OCI-LY7 (cell line): ENCODE data around the gene DALRD3. TPM values are rescaled to one million over a fixed set of nuclear protein-coding genes. Genes with fewer than 3 reads are reported as not detected.

Experiments used
- BruUV-seq: library from RNA; stranded (reverse); fragments of 400-500 nt; replicated peaks from 2 replicates; lab custom pipeline; 2021; lab: Mats Ljungman, UMichigan
- CTCF ChIA-PET: fragments of 300-600 bp; sonication (Branson Sonifier 250); formaldehyde crosslinking; loops from one replicate; lab custom pipeline; 2022; ENCODE audit warnings: antibody characterized with exemption; ENCODE audit not compliant: unreplicated experiment; lab: Charles Lee
- POLR2A ChIA-PET: fragments of 300-600 bp; sonication (Branson Sonifier 250); formaldehyde crosslinking; loops from one replicate; lab custom pipeline; 2022; ENCODE audit warnings: antibody characterized with exemption; lab: Charles Lee
- DNase-seq: peaks from one replicate; pipeline ENCODE4 v3.0.0-alpha.2; 2015; ENCODE audit warnings: low spot score
- H2AFZ ChIP-seq: fragments of 200-600 bp; sonication (generic), shearing (Covaris generic); 2 replicates; pipeline ENCODE4 v1.6.1; 2014; ENCODE audit warnings: mild to moderate bottlenecking, antibody characterized with exemption, low read length, moderate library complexity
- H3K27ac ChIP-seq: fragments of 200-600 bp; sonication (generic); 2 replicates; pipeline ENCODE4 v1.5.1; 2014; ENCODE audit warnings: mixed run types, low read depth, mild to moderate bottlenecking, moderate library complexity, low read length, inconsistent platforms; ENCODE audit not compliant: poor library complexity, severe bottlenecking
- H3K36me3 ChIP-seq: fragments of 200-600 bp; sonication (generic); 2 replicates; pipeline ENCODE4 v1.6.1; 2014; ENCODE audit warnings: mild to moderate bottlenecking, antibody characterized with exemption, low read length, moderate library complexity, mixed read lengths; ENCODE audit not compliant: insufficient read depth
- H3K4me1 ChIP-seq: fragments of 200-600 bp; sonication (generic); 2 replicates; pipeline ENCODE4 v1.5.1; 2014; ENCODE audit warnings: mild to moderate bottlenecking, low read length; ENCODE audit not compliant: insufficient read depth, poor library complexity, severe bottlenecking
- H3K4me2 ChIP-seq: fragments of 200-600 bp; sonication (generic); 2 replicates; pipeline ENCODE4 v1.6.1; 2014; ENCODE audit warnings: mild to moderate bottlenecking, low read length
- H3K4me3 ChIP-seq: fragments of 200-600 bp; sonication (generic); 2 replicates; pipeline ENCODE4 v1.5.1; 2014; ENCODE audit warnings: mild to moderate bottlenecking, low read depth, low read length; ENCODE audit not compliant: poor library complexity, severe bottlenecking
- H3K79me2 ChIP-seq: fragments of 200-600 bp; sonication (generic); 2 replicates; pipeline ENCODE4 v1.6.1; 2016; ENCODE audit warnings: low read depth, mild to moderate bottlenecking, low read length, moderate library complexity, mixed read lengths; ENCODE audit not compliant: insufficient read depth
- H3K9me2 ChIP-seq: fragments of 200-600 bp; sonication (generic); 2 replicates; pipeline ENCODE4 v1.6.1; 2016; ENCODE audit warnings: mild to moderate bottlenecking, low read length, mixed read lengths; ENCODE audit not compliant: insufficient read depth
- H3K9me3 ChIP-seq: fragments of 200-600 bp; sonication (generic); 2 replicates; pipeline ENCODE4 v1.6.1; 2014; ENCODE audit warnings: mild to moderate bottlenecking, mixed run types, low read length, mixed read lengths
- H4K20me1 ChIP-seq: fragments of 200-600 bp; sonication (generic); 2 replicates; pipeline ENCODE4 v1.6.1; 2014; ENCODE audit warnings: mild to moderate bottlenecking, antibody characterized with exemption, low read length, moderate library complexity, mixed read lengths; ENCODE audit not compliant: insufficient read depth
- EZH2phosphoT487 ChIP-seq: fragments of 200-600 bp; sonication (generic); IDR thresholded peaks from 2 replicates; pipeline ENCODE4 v1.6.1; 2018; ENCODE audit warnings: low read depth, borderline replicate concordance, mild to moderate bottlenecking, mixed run types, antibody characterized with exemption, low read length, moderate library complexity, mixed read lengths
- intact Hi-C: fragments of 100-400 bp; cut with micrococcal nuclease; formaldehyde crosslinking; loops from one replicate; pipeline ENCODE4 v1.10.0; 2022; ENCODE audit not compliant: unreplicated experiment
- total RNA-seq, 2 experiments: library from RNA; depleted of rRNA in 1 of 2; stranded (reverse); fragments of >200 nt in 1 of 2; shearing (Covaris generic) in 1 of 2; gene quantifications; 2 replicates each; pipeline ENCODE4 v1.2.3, GENCODE V29; 2014 to 2022
- TF ChIP-seq, protein P1 (sequence below): fragments of 200-600 bp; sonication (generic); conservative IDR thresholded peaks from 2 replicates; pipeline ENCODE4 v1.5.1; 2014; ENCODE audit warnings: mild to moderate bottlenecking, antibody characterized with exemption, low read length, moderate library complexity, mixed read lengths

Gene DALRD3
- total RNA-seq, 2 experiments from 2014 or later, result 35.0 to 36.2 TPM

DNA sequence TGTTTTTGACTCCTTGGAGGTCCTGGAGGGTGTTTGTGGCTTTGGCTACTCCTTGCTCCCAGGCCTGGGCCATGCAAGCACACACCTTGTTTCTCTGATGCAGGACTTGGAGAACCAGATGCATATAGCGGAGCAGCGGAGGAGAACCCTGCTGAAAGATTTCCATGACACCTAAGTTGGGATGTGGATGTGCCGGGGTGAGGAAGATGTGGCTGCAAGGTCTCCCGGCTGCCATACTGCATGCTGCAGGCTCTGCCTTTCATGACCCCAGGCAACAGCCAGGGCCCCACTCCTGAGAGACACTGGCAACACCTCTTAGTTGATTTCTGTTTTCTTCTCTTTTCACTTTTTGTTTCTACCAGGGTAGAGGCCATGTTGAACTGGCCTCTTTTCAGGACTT, 35.3 kb downstream of the DALRD3 start:
- Histone ChIP-seq H3K9me3 (no peaks in the 10 kb centered on the region), H3K36me3 (peaks cover 75% of the 10 kb centered on the region), H3K79me2 (no peaks in the 10 kb centered on the region), H3K4me3 (no peak overlapping the region), H3K9me2 (no peaks in the 10 kb centered on the region), H2AFZ (no peak overlapping the region), H3K4me2 (no peak overlapping the region), H3K27ac (no peak overlapping the region), H4K20me1 (no peaks in the 10 kb centered on the region), H3K4me1 (no peaks in the 10 kb centered on the region)
- no TSS peak for BruUV-seq
- POLR2A ChIA-PET, result no interaction called here
- intact Hi-C loops, result no loop called here
- CTCF ChIA-PET, result no interaction called here
- TF ChIP-seq EZH2phosphoT487, result no peak
- TF ChIP-seq, protein P1, sequence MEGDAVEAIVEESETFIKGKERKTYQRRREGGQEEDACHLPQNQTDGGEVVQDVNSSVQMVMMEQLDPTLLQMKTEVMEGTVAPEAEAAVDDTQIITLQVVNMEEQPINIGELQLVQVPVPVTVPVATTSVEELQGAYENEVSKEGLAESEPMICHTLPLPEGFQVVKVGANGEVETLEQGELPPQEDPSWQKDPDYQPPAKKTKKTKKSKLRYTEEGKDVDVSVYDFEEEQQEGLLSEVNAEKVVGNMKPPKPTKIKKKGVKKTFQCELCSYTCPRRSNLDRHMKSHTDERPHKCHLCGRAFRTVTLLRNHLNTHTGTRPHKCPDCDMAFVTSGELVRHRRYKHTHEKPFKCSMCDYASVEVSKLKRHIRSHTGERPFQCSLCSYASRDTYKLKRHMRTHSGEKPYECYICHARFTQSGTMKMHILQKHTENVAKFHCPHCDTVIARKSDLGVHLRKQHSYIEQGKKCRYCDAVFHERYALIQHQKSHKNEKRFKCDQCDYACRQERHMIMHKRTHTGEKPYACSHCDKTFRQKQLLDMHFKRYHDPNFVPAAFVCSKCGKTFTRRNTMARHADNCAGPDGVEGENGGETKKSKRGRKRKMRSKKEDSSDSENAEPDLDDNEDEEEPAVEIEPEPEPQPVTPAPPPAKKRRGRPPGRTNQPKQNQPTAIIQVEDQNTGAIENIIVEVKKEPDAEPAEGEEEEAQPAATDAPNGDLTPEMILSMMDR, result no peak
- no peak for DNase-seq

DNA sequence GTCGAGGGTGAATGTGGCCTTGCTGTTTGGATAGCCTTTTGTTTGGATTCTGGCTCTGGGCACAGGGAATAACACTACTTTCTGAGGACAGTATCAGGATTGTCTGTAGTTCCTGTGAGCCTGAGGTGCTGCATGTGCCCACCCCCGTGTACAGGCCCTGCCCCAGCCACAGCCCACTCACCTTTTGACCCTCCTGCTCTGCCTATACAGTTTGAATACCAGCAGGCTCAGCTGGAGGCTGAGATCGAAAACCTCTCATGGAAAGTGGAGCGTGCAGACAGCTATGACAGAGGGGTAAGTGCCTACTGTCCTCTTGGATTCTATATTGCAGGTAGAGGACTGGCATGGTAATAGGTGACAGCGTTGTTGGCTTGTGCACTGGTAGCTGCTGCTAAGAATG, 35.7 kb downstream of the DALRD3 start:
- H3K9me2 ChIP-seq, result no peaks in the 10 kb centered on the region
- H4K20me1 ChIP-seq, result no peaks in the 10 kb centered on the region
- ChIA-PET CTCF (no interaction called here), POLR2A (interaction anchor here (1.1 kb wide), 1 partner anchor 10 kb away, joined by 4 read pairs; no protein-coding TSS in a partner anchor)
- H3K4me3 ChIP-seq, result no peak overlapping the region
- H3K4me1 ChIP-seq, result no peaks in the 10 kb centered on the region
- H3K4me2 ChIP-seq, result no peak overlapping the region
- H3K36me3 ChIP-seq, result peaks cover 79% of the 10 kb centered on the region
- H2AFZ ChIP-seq, result no peak overlapping the region
- H3K79me2 ChIP-seq, result no peaks in the 10 kb centered on the region
- intact Hi-C loops, result no loop called here
- no peaks in the 10 kb centered on the region for H3K9me3 ChIP-seq
- no peak for DNase-seq
- no peak overlapping the region for H3K27ac ChIP-seq
- TF ChIP-seq EZH2phosphoT487, result no peak
- TF ChIP-seq, protein P1, result no peak
- no TSS peak for BruUV-seq

DNA sequence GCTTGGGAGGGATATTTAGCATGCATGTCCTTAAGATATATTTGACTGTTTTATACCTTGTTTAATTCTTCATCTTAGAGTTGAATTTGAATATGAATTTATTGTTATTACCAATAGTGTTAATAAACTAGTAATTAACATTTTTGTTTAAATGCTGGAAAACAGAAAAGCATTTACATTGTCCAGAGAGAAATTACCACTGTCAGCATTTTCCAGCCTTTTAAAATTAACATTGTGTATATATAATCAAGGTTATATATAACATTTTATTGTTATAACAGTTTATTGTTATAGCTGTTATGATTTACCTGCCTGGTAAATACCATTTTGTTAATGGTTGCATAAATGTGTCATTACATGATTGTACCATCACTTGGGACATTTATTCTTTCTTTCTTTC, 36.4 kb downstream of the DALRD3 start:
- intact Hi-C loops, result no loop called here
- Histone ChIP-seq H4K20me1 (no peaks in the 10 kb centered on the region), H3K4me1 (no peaks in the 10 kb centered on the region), H3K36me3 (peaks cover 86% of the 10 kb centered on the region), H2AFZ (no peak overlapping the region), H3K79me2 (no peaks in the 10 kb centered on the region), H3K9me3 (no peaks in the 10 kb centered on the region), H3K27ac (no peak overlapping the region), H3K4me3 (no peak overlapping the region), H3K9me2 (no peaks in the 10 kb centered on the region), H3K4me2 (no peak overlapping the region)
- TF ChIP-seq, protein P1, result no peak
- TF ChIP-seq EZH2phosphoT487, result no peak
- POLR2A ChIA-PET, result interaction anchor here (0.6 to 1.1 kb wide), 3 partner anchors 10 to 462 kb away, joined by 3 to 4 read pairs (median 3); no protein-coding TSS in a partner anchor
- no peak for DNase-seq
- no TSS peak for BruUV-seq
- CTCF ChIA-PET, result no interaction called here
